GM12892 (cell line): ENCODE results near the gene SMIM5.

Experiments
- POLR2A ChIP-seq: IDR thresholded peaks from 2 replicates; pipeline ENCODE4 v1.6.1; 2011; ENCODE audit warnings: low read depth, low read length, control low read depth
- POLR2AphosphoS5 ChIP-seq: IDR thresholded peaks from 2 replicates; pipeline ENCODE4 v1.6.1; 2011; ENCODE audit warnings: low read depth, low read length, control low read depth

DNA sequence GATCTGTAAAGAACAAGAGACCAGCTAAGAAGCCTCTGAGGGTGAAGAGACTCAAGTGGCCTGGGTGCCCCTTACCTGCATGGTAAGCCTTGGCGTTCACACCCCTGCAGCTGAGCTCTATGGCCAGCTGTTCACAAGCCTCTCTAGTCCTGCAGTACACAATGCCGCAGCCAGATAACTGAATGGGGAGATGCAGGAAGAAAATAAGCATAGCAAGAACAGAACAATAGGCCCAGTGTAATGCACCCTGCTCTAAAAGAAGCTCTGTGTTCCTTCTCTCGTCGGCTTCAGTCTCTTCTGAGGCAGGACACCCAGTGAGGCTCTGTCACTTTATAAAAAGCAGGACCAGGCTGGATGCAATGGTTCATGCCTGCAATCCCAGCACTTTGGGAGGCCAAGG is 28.3 kb downstream of the SMIM5 start:
- TF ChIP-seq POLR2A (no peak), POLR2AphosphoS5 (no peak)
